GM21367 (cell line): ENCODE data around the gene PCNT.
"Not testable (repeated sequence)": the region's sequence is repeated elsewhere in the genome, so short reads cannot be mapped to it uniquely, and the experiment has no call there.

ENCODE experiments used
- ATAC-seq: cut with Tn5 transposase; IDR thresholded peaks from one replicate; pipeline ENCODE4 v1.9.1; 2021; ENCODE audit not compliant: unreplicated experiment

The PCNT gene

DNA sequence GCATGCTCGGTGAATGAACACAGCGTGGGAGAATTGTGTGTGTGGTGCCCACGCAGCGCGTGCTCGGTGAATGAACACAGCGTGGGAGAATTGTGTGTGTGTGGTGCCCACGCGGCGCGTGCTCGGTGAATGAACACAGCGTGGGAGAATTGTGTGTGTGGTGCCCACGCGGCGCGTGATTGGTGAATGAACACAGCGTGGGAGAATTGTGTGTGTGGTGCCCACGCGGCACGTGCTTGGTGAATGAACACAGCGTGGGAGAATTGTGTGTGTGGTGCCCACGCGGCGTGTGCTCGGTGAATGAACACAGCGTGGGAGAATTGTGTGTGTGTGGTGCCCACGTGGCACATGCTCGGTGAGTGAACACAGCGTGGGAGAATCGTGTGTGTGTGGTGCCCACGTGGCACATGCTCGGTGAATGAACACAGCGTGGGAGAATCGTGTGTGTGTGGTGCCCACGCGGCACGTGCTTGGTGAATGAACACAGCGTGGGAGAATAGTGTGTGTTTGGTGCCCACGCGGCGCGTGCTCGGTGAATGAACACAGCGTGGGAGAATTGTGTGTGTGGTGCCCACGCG, 79.4 kb downstream of the PCNT start:
- ATAC-seq, result not testable (repeated sequence)

DNA sequence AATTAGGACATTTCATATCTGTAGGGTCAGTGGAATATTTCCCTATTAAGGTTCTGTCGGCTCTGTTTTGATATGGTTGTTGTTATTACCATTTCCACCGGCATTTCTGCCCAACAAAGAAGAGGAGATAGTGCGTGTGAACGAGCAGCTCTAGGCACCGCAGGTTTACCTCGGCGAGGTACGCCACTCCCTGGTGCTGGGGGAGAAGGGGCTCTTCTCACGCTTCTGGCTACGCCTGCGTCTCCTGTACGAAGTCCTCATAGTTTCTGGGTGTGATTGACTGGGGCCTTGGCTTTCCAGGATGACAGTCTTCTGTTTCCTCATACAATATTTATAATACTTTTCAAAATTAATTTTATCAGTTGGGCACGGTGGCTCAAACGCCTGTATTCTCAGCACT, 80.3 kb downstream of the PCNT start:
- no peak for ATAC-seq

DNA sequence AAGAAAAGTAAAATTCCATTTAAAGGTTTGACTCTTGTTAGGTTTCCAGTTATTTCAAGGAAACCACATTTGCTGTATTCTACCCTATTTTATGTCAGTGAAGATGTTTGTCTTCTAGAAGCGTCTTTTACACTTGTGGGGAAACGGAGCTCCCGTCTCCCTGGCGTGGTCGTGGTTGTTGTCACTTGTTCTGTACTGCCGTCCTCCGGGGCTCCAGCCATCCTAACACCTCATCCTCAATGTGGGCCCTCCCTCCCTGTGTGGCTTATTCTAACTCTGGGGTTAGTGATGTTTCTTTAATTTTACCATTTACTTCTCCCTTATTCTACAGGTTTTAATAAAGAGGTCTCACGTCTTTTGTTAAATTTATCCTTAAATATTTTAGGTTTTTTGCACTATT, 82.0 kb downstream of the PCNT start:
- ATAC-seq, result no peak

DNA sequence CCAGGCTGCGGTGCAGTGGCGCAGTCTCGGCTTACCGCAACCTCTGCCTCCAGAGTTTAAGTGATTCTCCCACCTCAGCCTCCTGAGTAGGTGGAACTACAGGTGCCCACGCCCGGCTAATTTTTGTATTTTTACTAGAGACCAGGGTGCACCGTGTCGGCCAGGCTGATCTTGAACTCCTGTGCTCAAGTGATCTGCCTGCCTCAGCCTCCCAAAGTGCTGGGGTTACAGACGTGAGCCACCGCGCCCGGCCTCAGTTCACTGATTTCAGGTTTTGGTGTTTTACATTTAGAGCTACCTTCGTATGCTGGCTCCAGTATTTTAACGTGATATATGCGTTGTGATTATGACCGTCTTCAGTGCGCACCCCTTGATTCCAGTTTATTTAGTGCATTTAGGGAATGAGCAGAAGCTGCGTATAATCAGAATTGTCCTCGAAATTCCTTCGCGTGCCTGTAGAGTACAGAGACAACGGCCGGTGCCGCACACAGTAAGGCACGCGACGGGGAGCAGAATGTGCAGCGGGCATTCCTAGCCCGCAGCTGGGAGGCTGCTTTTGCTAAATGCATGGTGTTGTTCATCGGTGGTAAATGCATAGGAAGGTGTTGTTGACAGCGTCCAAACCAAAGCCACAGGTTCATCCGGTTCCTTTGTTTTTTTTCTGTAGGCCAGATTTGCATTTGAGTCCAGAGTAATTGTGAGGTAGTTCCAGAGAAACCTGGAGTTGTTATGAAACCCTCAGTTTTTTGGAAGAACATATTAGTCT, 85.9 kb downstream of the PCNT start:
- ATAC-seq, result no peak

DNA sequence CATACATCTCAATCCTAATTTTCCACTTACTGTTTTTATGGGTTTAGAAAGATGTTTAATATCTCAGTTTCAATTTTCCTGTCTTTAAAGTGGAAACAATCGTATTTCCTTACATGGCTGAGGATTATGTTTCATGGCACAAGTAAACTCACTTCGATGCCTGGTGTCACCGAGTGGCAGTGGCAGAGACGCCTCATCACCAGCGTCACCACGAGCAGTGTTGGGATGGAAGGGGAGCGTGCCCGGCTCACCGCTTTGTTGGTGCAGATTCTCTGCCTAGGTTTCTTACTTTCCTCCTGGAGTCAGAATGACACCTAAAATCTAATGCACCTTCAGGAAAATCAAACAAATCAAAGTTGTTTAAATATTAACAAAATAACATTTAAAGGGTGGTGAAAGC, 86.6 kb downstream of the PCNT start:
- ATAC-seq, result no peak

DNA sequence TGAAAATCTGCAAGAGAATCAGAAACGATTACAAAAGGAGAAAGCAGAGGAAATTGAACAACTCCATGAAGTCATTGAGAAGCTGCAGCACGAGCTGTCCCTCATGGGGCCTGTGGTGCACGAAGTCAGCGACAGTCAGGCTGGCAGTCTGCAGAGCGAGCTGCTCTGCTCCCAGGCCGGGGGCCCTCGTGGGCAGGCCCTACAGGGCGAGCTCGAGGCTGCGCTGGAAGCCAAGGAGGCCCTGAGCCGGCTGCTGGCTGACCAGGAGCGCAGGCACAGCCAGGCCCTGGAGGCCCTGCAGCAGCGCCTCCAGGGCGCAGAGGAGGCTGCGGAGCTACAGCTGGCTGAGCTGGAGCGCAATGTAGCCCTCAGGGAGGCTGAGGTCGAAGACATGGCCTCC, 87.3 kb downstream of the PCNT start:
- no peak for ATAC-seq

DNA sequence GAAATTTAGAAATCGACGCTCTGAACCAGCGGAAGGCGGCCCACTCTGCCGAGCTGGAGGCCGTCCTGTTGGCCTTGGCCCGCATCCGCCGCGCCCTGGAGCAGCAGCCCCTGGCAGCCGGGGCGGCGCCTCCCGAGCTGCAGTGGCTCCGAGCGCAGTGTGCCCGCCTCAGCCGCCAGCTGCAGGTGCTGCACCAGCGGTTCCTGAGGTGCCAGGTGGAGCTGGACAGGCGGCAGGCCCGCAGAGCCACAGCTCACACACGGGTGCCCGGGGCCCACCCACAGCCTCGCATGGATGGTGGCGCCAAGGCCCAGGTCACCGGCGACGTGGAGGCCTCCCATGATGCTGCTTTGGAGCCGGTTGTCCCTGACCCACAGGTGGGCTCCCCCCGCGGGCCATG, 87.7 kb downstream of the PCNT start:
- no peak for ATAC-seq

DNA sequence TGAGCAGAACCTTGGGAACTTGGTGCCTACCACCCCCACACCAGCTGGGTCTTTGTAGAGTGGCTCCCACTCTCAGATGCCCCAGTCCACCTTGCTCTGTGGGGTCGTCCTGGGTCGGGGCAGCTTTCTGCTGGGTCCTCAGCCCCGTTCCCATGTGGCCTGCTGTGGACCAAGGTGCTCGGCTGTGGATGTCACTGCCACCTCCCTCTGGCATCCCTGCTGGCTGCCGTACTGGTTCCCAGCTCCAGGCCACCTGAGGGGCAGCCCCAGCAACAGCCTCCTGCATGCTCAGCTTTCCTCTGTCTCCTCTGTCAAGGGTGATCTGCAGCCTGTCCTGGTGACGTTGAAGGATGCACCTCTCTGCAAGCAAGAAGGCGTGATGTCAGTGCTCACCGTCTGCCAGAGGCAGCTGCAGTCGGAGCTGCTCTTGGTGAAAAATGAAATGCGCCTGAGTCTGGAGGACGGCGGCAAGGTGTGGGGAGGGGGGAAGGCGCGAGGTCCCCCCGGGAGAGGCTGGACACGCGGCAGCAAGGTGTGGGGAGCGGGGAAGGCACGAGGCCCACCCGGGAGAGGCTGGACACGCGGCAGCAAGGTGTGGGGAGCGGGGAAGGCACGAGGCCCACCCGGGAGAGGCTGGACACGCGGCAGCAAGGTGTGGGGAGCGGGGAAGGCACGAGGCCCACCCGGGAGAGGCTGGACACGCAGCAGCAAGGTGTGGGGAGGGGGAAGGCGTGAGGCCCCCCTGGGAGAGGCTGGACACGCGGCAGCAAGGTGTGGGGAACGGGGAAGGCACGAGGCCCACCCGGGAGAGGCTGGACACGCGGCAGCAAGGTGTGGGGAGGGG, 88.8 kb downstream of the PCNT start:
- no peak for ATAC-seq

DNA sequence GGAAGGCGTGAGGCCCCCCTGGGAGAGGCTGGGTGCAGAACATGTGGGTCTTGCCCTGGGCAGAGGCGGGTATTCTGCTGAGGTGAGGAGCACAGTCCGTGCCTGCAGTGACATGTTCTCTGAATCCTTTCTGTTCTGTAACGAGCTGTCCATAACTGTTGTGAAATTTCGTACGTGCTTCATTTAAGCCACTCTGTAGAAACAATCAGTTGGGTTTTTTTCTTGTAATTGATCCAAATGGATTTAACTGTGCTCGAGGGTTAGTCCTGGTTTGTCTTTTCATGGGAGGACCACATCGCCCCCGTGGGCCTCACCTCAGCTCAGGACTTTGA, 89.4 kb downstream of the PCNT start:
- ATAC-seq, result no peak

DNA sequence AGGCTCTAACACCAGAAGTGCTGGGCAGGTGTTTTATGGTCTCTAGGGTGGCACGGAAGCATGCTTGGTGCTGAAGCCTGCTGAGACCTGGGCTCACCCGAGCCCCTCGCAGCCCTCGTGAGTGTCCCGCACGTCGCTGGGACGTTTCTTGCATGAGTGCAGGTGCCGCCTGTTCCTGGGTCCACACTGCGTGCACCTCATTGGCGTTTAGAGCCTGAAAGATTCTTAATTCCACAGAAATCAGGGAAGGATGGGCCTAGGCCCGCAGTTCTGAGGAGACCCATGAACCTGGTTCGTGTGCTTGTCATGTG, 91.0 kb downstream of the PCNT start:
- no peak for ATAC-seq

DNA sequence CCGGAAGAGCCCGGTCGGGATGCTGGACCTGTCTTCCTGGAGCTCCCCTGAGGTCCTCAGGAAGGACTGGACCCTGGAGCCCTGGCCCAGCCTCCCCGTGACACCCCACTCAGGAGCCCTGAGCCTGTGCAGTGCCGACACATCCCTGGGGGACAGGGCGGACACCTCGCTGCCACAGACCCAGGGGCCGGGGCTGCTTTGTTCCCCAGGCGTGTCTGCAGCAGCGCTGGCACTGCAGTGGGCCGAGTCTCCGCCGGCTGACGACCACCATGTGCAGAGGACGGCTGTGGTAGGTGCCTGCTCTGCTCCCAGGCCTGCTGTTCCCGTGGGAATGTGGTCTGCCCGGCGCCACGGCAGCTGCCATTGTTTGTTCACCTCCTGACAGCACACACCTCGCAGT, 92.6 kb downstream of the PCNT start:
- no peak for ATAC-seq

DNA sequence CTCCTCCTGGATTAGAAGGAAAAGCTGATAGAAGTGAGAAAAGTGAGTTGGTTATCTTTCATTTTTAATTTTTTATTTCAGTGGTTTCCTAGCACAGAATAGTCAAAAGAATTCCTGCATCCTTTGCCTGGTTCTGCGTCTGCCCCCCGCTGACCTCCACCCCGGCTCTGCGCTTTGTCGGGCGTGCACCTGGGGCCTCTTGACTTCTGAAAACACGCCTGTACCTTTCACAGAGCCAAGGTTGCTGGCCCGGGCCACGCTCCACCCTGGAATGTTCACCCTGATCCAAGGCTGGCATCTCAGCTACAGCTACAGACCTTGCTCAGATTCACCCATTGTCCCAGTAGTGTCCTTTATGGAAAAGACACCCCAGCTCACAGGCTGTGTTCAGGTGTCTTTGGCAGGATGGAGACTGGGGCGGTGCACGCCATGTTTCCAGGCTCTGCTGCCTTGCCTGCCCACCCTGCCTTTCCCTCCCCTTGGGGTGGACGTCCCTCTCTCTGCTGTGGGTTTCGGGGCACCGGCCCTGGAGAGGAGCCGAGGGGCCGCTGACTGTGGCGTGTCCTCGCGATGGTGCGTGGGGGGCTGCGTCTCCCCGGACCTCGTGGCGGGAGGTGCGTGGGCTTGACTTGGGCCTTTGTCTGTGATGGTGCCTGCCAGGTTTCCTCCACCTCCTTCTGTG, 94.5 kb downstream of the PCNT start:
- no peak for ATAC-seq

DNA sequence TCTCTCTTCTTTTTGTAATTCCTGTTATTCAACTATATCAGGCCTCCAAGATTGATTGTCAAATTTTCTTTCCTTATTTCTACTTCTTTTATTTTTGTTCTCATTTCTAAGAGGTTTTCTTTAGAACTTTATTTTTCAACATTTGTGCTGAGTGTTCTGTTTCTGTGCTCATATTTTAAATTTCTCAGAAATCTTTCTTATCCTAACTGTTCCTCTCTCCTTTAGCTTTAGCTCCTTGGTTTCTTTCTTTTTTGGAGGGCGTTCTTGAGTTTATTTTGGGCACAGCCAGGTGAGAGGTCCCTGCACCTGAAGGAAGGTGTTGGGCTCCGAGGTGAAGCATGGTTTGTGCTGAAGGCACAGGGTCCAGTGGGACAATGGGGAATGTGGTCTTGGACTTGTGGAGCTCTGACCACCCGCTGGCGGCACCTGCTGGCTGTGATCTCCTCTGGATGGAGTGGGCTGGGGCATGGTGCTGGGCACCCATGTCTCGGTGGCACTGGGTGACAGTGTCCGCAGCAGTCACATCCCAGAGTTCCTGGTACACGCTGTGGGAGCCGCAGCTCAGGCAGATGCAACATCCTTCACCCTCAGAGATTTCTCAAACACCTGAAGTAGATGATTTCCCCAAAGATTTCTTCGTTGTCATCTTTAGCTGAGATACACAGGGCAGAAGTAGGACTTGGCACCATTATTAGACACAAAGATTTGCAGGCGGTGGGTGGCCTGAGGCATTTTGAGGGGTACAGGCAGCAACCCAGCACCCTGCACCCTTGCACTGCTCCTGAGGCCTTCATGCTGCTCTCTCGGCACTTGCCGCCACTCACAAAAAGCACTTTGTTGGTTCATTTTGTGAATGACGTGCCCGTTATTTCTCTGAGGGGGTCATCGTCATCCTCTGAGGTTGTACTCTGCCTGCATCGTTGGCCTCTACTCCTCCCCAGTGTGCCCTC, 96.6 kb downstream of the PCNT start:
- ATAC-seq, result no peak

DNA sequence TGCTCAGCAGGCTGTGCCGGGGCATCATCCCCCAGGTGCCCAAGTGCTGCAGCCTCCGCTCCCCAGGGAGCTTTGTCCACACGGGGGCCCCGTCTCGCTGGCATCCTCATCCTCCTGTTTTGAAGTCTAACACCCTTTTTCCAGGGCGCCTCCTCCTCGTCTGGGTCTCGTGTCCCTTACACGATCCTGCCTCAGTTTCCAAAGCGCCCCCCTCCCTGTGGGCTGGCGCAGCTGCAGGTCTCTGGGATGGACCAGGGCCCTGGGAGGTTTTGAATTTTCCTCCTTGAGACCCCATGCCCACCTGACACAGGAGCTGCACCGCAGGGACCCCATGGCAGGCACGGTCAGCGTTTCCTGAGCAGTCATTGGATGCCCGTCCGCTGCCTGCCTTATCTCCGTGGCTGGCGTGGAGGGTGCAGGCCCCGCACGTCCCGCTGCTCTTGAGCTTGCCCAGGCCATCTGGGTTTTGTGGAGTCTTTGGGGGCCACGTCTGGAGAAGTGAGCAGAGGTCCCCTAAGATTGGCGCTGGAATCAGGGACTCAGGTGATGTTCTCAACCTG, 97.3 kb downstream of the PCNT start:
- no peak for ATAC-seq

DNA sequence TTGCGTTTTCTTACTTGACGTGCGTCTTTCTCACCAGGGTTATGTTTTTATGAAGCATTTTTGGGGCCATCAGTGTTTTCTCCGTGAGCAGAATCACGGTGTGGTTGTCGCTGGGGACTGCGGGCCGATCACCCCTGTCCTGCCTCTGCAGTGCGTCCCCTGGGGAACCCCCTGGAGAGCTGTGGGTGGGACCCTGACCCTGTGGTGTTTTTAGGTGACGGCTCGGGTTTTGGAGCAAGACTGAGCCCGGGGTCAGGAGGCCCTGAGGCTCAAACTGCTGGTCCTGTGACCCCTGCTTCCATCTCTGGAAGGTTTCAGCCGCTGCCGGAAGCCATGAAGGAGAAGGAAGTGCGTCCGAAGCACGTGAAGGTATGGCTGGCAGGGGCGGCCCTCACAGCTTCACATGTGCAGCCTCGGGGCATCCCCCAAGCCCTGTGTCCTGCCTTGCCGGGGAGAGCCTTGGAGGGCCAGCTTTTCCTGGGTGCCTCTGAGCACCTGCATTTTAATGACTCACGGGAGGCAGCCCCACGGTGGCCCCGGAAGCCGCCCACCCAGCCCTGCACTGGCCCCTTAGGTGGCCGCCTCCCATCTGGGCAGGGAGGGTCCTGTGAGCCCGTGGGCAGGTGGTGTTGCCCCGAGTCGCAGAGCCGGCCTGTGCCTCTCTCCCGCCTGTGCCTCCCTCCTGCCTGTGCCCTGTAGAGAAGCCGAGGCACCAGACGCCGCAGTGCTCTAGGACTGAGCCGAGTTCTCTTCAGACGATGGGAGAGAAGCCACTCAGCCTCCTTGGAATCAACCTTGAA, 98.0 kb downstream of the PCNT start:
- ATAC-seq, result no peak

DNA sequence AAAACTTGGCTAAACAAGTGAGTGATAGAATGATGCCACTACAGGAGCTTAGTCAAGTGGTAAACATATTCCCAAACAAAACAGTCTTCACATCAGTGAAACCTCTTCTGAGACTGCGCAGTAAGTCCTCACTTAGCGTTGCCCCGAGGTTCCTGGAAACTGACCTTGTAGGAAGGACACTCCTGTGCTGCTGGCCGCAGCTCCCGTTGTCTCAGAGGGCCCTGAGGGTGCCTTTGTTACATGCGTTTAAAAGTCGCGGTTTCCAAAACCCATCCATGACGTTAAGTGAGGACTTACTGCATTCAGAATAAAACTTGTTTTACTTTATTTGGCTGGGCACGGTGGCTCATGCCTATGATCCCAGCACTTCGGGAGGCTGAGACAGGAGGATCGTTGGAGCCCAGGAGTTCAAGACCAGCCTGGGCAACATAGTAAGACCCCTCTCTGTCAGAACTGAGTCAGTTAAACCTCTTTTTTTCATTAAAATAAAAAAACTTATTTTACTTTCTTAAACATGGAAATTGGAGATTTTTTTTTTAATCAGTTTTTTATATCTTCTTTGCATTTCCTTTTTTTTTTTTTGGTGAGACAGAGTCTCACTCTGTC, 98.8 kb downstream of the PCNT start:
- ATAC-seq, result no peak

DNA sequence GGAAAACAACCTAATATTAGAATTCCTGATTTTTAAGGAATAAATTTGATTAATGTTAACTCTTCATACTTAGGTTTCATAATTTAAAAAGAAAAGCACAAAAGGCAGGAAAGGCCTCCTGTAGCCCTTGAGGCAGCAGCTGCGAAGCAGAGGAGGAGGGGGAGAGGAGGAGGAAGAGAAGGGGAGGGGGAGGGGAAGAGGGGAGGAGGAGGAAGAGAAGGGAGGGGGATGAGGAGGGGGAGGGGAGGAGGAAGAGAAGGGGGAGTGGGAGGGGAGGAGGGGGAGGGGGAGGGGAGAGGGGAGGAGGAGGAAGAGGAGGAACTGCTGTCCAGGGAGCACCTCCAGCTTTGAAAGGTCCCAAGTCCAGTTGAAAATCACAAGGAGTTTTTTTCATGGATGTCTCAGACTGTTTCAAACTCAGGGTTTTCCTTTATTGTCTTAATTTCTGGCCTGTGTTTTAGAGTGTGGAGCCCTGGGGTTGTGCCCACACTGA, 99.6 kb downstream of the PCNT start:
- no peak for ATAC-seq

DNA sequence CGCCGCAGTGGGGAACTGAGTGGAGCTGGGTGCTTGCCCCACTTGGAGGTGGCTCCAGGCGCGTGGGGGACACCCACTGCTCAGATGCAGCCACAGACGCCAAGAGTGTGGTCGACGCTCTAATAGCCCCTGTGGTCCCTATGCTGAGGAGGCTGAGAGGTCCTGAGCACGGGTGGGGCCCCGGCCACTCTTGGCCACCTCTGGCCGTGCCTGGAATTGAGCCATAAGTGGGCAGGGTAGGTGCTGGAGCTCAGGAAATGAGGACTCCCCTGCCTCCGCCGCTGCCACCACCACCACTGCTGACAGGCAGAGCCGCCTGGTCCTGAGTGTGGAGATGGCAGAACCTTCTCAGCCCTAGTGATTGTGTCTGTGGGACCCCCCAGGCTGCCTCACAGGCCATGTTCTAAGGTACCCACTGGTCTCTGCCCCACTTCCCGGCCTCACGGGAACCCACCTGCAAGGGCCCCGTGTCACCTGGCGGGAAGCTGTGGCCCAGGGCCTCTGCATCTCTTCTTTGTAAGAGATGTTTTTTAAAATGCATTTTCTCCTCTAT, 100.2 kb downstream of the PCNT start:
- no peak for ATAC-seq

DNA sequence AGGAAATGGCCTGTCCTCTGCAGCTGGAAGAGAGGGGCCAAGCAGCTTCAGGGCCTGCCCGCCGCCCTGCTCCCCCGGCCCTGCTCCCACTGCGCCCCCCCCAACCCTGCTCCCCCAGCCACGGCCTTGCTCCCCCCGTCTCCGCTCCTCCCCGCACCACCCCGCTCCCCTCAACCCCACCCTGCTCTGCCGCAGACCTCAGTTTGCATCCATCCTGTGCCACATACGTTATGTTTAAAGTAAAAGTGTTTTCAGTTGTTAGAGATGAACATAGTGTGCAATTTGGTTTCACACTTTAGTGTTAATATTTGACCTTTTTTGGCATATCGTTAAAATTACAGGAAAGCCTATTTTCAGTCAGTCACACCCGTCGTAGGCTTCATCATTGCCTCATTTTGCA, 100.7 kb downstream of the PCNT start:
- no peak for ATAC-seq
